Epidermal melanocyte (primary cell): ENCODE measurements around the gene TP53RK.

Experiments
- DNase-seq: peaks from one replicate; pipeline ENCODE4 v3.0.0; 2011; ENCODE audit warnings: low spot score; ENCODE audit not compliant: insufficient read length

Gene TP53RK

GRCh38 chr20:46640536-46641311, 48.5 kb downstream of the TP53RK start:
- DNase-seq, result no peak

GRCh38 chr20:46640044-46640443, 49.2 kb downstream of the TP53RK start:
- DNase-seq, result no peak

DNA sequence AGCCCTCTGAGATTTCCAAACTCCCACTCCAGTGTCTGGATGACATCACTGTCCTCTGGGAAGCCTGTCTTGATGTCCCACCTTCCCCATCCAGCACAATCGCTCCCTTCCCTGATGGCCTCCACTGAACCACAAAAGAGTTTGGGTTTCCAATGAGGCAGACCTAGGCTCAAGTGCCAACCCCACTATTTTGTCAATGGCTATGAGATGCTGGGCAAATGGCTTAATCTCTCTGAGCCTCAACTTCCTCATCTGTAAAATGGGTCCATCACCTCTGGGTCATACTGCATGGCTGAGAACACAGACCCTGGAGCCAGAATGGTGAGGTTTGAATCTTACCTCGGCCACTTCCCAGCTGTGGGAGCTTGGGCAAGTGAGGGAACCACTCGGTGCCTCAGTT, 49.7 kb downstream of the TP53RK start:
- DNase-seq, result no peak

DNA sequence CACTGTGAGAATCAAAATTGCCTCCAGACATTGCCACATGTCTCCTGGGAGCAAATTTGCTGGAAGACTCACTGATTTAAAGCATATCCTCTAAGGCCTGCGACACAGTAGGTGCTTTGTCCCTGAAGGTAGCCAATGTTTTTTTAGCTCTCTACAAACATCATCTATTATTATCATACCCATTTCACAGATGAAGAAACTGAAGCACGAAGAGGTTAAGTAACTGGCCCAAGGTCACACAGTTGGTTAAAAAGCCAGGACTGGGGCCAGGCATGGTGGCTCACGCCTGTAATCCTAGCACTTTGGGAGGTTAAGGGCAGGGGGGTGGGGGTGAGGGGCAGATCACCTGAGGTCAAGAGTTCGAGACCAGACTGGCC, 50.4 kb downstream of the TP53RK start:
- no peak for DNase-seq

GRCh38 chr20:46638134-46638897, 50.9 kb downstream of the TP53RK start:
- no peak for DNase-seq

DNA sequence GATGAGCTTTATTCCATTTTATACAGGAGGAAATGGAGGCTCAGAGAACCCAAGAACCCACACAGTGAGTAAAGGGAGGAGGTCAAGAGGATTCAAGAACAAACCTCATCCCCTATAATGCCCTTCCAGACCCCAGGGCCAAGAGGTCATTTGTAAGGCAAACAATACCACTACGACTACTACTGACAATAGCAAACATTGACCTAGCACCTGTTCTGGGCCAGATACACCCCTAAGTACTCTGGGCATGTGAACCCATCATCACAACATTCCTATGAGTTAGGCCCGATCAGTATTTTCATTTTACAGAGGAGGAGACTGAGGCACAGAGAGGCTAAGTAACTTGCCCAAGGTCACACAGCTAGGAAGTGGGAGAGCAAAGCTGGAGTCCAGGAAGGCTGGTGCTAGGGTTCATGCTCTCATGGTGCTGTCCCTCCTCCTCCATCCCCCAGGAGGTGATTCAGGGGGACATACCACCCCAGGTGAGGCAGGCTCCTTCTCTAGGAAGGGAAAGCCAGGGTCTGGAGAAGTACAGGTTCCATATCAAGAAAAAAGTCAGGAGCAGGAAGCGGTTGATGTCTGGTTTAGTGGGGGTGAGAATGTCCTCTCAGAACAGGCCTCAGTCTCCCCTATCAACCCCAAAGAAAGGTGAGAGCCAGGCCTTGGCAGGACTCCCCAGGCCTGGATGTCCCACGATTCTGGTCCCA, 51.7 kb downstream of the TP53RK start:
- no peak for DNase-seq

GRCh38 chr20:46637020-46637419, 52.2 kb downstream of the TP53RK start:
- no peak for DNase-seq

DNA sequence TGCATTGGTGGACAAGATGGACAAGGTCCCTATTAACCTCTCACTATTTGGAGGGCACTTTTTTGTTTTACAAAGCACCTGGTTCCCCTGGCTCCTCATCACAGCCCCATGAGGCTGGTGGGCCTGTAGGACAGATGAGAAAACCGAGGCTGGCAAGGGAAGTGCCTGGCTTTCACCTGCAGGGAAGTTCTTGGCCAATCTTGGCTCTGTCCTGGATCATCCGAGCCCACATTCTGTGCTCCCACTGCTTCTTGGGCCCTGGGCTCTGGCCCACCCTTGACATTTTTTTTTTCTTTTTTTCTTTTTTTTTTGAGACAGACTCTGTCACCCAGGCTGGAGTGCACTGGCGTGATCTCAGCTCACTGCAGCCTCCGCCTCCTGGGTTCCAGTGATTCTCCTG, 52.7 kb downstream of the TP53RK start:
- DNase-seq, result no peak

DNA sequence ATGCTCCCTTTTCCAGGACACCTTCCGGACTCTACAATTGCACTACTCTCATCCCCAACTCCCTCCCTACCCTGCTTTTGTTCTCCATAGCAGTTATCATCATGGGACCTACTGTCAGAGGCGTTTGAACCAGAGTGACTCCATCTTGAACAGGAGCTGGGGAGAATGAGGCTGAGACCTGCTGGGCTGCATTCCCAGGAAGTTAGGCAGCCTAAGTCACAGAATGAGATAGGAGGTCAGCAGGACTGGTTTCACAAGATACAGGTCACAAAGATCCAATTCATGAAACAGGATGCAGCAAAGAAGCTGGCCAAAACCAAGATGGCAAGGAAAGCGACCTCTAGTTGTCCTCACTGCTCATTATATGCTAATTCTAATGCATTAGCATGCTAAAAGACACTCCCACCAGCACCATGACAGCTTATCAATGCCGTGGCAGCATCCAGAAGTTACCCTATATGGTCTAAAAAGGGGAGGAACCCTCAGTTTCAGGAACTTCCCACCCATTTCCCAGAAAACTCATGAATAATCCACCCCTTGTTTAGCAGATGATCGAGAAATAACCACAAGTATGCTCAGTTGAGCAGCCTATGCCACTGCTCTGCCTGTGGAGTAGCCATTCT, 53.6 kb downstream of the TP53RK start:
- DNase-seq, result no peak

DNA sequence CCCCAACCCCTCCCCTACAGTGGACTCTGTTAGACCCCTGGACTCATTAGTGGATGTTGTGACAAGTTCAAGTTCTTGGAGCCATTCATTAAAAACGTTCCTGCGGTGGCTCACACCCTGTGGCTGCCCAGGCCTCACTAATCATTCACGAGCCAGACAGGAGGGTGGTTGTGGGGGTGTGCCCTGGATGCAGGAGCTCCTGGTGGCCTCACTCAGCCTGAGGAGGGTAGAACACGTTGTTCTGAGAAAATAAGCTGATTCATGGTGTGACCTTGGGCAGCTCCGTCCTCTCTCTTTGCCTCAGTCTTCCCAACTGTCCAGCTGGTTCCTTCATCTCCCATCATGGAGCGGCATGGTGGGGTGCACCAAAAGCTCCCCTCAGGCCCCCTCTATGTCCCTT, 54.7 kb downstream of the TP53RK start:
- DNase-seq, result no peak
